A549 (cell line): ENCODE data around the gene GPR21. TPM values are rescaled to one million over a fixed set of nuclear protein-coding genes. Genes with fewer than 3 reads are reported as not detected.

ENCODE experiments used
- ATAC-seq, 2 experiments: fragments of 200-7000 bp in 1 of 2; fragments of >200 bp in 1 of 2; cut with Nextera tagmentation in 1 of 2; cut with Tn5 transposase in 1 of 2; 3 replicates each; pipeline versions ENCODE4 v1.8.0 to v1.9.1; 2018 to 2020; ENCODE audit warnings: mild to moderate bottlenecking in 1 of 2, moderate library complexity in 1 of 2
- CTCF ChIA-PET: fragments of 300-600 bp; sonication (Branson Sonifier 250); formaldehyde crosslinking; extraction: SDS; loops from one replicate; lab custom pipeline; 2021; ENCODE audit warnings: antibody characterized with exemption, inconsistent platforms; lab: Yijun Ruan, JAX
- POLR2A ChIA-PET: fragments of 350-600 bp; formaldehyde crosslinking; extraction: SDS; loops from one replicate; lab custom pipeline; 2021; ENCODE audit warnings: antibody characterized with exemption, inconsistent platforms; lab: Yijun Ruan, JAX
- DNase-seq, 2 experiments: peaks; one replicate each; pipeline versions ENCODE4 v3.0.0 to v3.0.0-alpha.2; 2011 to 2016; ENCODE audit warnings: low read depth in 1 of 2, low spot score in 1 of 2
- FAIRE-seq: peaks from 2 replicates; lab custom pipeline; 2011; peaks lifted over from hg19 to GRCh38; lab: Jason Lieb, UNC
- H3K27ac ChIP-seq, 2 experiments: fragments of >200 bp; sonication (Bioruptor Twin); formaldehyde crosslinking; 3 replicates each; pipeline ENCODE4 v1.5.1; 2016 to 2017
- H3K4me1 ChIP-seq: fragments of >200 bp; sonication (Bioruptor Twin); formaldehyde crosslinking; 3 replicates; pipeline ENCODE4 v1.6.1; 2016
- H3K4me2 ChIP-seq: fragments of >200 bp; sonication (Bioruptor Twin); formaldehyde crosslinking; 3 replicates; pipeline ENCODE4 v1.6.1; 2016
- H3K4me3 ChIP-seq: fragments of >200 bp; sonication (Bioruptor Twin); formaldehyde crosslinking; 3 replicates; pipeline ENCODE4 v1.5.1; 2016
- H3K9me3 ChIP-seq: fragments of >200 bp; sonication (Bioruptor Twin); formaldehyde crosslinking; 3 replicates; pipeline ENCODE4 v1.6.1; 2016
- ATOH8 ChIP-seq: fragments of 250-450 bp; sonication (Bioruptor Pico); IDR thresholded peaks from 2 replicates; pipeline ENCODE4 v1.5.0; 2020; ENCODE audit warnings: low read depth, mild to moderate bottlenecking, moderate library complexity
- CBX2 ChIP-seq: fragments of 200-600 bp; sonication (generic); IDR thresholded peaks from 2 replicates; pipeline ENCODE4 v1.6.1; 2016; ENCODE audit warnings: low read depth, mild to moderate bottlenecking, borderline replicate concordance
- E2F6 ChIP-seq: IDR thresholded peaks from 2 replicates; pipeline ENCODE4 v1.6.1; 2012; ENCODE audit warnings: low read depth, borderline replicate concordance
- ELK1 ChIP-seq: fragments of 150-350 bp; IDR thresholded peaks from 2 replicates; pipeline ENCODE4 v1.6.1; 2014; ENCODE audit warnings: low read depth, mild to moderate bottlenecking, low read length
- EP300 ChIP-seq, 2 experiments: fragments of >200 bp; sonication (Bioruptor Twin); formaldehyde crosslinking; IDR thresholded peaks; 2 replicates in 1 of 2; 3 replicates in 1 of 2; pipeline ENCODE4 v1.6.1; 2016 to 2017
- ESRRA ChIP-seq: fragments of 150-350 bp; IDR thresholded peaks from 2 replicates; pipeline ENCODE4 v1.6.1; 2014; ENCODE audit warnings: mild to moderate bottlenecking, low read length, borderline replicate concordance
- FOSB ChIP-seq: fragments of 250-450 bp; sonication (Bioruptor Pico); IDR thresholded peaks from 2 replicates; pipeline ENCODE4 v1.5.0; 2020; ENCODE audit warnings: mild to moderate bottlenecking, moderate library complexity
- HEYL ChIP-seq: fragments of 250-450 bp; sonication (Bioruptor Pico); IDR thresholded peaks from 2 replicates; pipeline ENCODE4 v1.8.0; 2021; ENCODE audit warnings: mild to moderate bottlenecking, moderate library complexity
- JUNB ChIP-seq: fragments of >200 bp; sonication (Bioruptor Twin); formaldehyde crosslinking; IDR thresholded peaks from 2 replicates; pipeline ENCODE4 v1.6.1; 2016
- KDM1A ChIP-seq: fragments of 200-600 bp; sonication (generic); IDR thresholded peaks from 2 replicates; pipeline ENCODE4 v1.6.1; 2016; ENCODE audit warnings: low read depth, mild to moderate bottlenecking
- KDM5A ChIP-seq: fragments of 200-600 bp; sonication (generic); IDR thresholded peaks from 2 replicates; pipeline ENCODE4 v1.6.1; 2016; ENCODE audit warnings: antibody characterized with exemption, mild to moderate bottlenecking
- MAFK ChIP-seq: fragments of 450-650 bp; IDR thresholded peaks from 2 replicates; pipeline ENCODE4 v1.6.1; 2014; ENCODE audit not compliant: partially characterized antibody
- MAZ ChIP-seq: fragments of 150-350 bp; IDR thresholded peaks from 2 replicates; pipeline ENCODE4 v1.6.1; 2014; ENCODE audit warnings: antibody characterized with exemption, low read depth, low read length, borderline replicate concordance
- MYC ChIP-seq: IDR thresholded peaks from 2 replicates; pipeline ENCODE4 v1.6.1; 2012; ENCODE audit warnings: mild to moderate bottlenecking, inconsistent platforms, low read length, improper control_type of control experiment, borderline replicate concordance
- NFE2L2 ChIP-seq: fragments of 150-350 bp; conservative IDR thresholded peaks from 2 replicates; pipeline ENCODE4 v1.6.1; 2014; ENCODE audit warnings: low read length
- NPAS2 ChIP-seq: fragments of 250-450 bp; sonication (Bioruptor Pico); IDR thresholded peaks from 2 replicates; pipeline ENCODE4 v1.8.0; 2022; ENCODE audit warnings: mild to moderate bottlenecking, moderate library complexity, borderline replicate concordance
- NR3C1 ChIP-seq: fragments of >200 bp; sonication (Bioruptor Twin); formaldehyde crosslinking; IDR thresholded peaks from 3 replicates; pipeline ENCODE4 v1.6.1; 2017
- POLR2A ChIP-seq: IDR thresholded peaks from 2 replicates; pipeline ENCODE4 v1.6.1; 2012; ENCODE audit warnings: mild to moderate bottlenecking, low read length
- RNF2 ChIP-seq: fragments of 200-600 bp; sonication (generic); IDR thresholded peaks from 2 replicates; pipeline ENCODE4 v1.6.1; 2016; ENCODE audit warnings: low read depth, mild to moderate bottlenecking, antibody characterized with exemption, moderate library complexity, borderline replicate concordance
- SMC3 ChIP-seq: fragments of >200 bp; sonication (Bioruptor Twin); formaldehyde crosslinking; IDR thresholded peaks from 3 replicates; pipeline ENCODE4 v1.6.1; 2018; ENCODE audit warnings: inconsistent platforms
- TFCP2L1 ChIP-seq: fragments of 250-450 bp; sonication (Bioruptor Pico); IDR thresholded peaks from 2 replicates; pipeline ENCODE4 v1.5.0; 2021; ENCODE audit warnings: mild to moderate bottlenecking
- TP53 ChIP-seq: fragments of 250-450 bp; sonication (Bioruptor Pico); IDR thresholded peaks from 2 replicates; pipeline ENCODE4 v1.5.0; 2021; ENCODE audit warnings: mild to moderate bottlenecking, moderate library complexity
- ZFP36 ChIP-seq: fragments of 450-650 bp; IDR thresholded peaks from 2 replicates; pipeline ENCODE4 v1.6.1; 2014; ENCODE audit warnings: borderline replicate concordance; ENCODE audit not compliant: partially characterized antibody
- WGBS: methylation state at CpG from one replicate; pipeline ENCODE4 v1.1.6; 2017; ENCODE audit errors: missing lambda C conversion rate; 5-methylcytosine and 5-hydroxymethylcytosine counted together
- polyA plus RNA-seq, 4 experiments: library from polyadenylated mRNA; depleted of rRNA in 3 of 4; stranded (reverse); fragments of >200 nt; fragmentation: RNase III in 1 of 4; extraction: RNeasy Plus Mini Kit Qiagen cat#74134 plus additional on column Dnase treatment in 1 of 4; gene quantifications; 2 replicates in 3 of 4; 3 replicates in 1 of 4; pipeline ENCODE4 v1.2.3, GENCODE V29; 2011 to 2017

The GPR21 gene
- polyA plus RNA-seq, 2 of the 4 experiments (the other 2 are of a cell fraction), result 0.13 TPM; not detected in 1

GRCh38 chr9:123073991-123074422 lies 40.5 kb downstream of the GPR21 start:
- POLR2A ChIA-PET, result no interaction called here
- no peaks in the 10 kb centered on the region for H3K4me1 ChIP-seq
- H3K4me3 ChIP-seq, result no peak overlapping the region
- CTCF ChIA-PET, result interaction anchor here (0.8 to 6.8 kb wide), 4 partner anchors 7 to 276 kb away, joined by 3 to 47 read pairs (median 4); no protein-coding TSS in a partner anchor
- no peak for FAIRE-seq
- WGBS, result 97% methylated on average over 1 of the region's 1 CpG
- ATAC-seq, result no peak
- no peak for DNase-seq
- no peaks in the 10 kb centered on the region for H3K9me3 ChIP-seq
- no peak overlapping the region for H3K27ac ChIP-seq
- H3K4me2 ChIP-seq, result no peak overlapping the region
- TF ChIP-seq TP53 (no peak), ELK1 (no peak), EP300 (IDR thresholded peaks at IDR 0.05) (no peak), KDM1A (no peak), ZFP36 (no peak), ATOH8 (no peak), MAFK (no peak), SMC3 (no peak), NR3C1 (no peak), MAZ (no peak), MYC (no peak), JUNB (no peak)

GRCh38 chr9:123074628-123075027 lies 41.2 kb downstream of the GPR21 start:
- Histone ChIP-seq H3K9me3 (no peaks in the 10 kb centered on the region), H3K27ac (no peak overlapping the region), H3K4me1 (no peaks in the 10 kb centered on the region)
- no peak for ATAC-seq
- no peak for FAIRE-seq
- TF ChIP-seq TFCP2L1, result no peak
- TF ChIP-seq RNF2, result no peak
- TF ChIP-seq CBX2, result no peak
- TF ChIP-seq, all 56 proteins: peak for 0
- WGBS, result 94% methylated on average over 3 of the region's 3 CpGs
- H3K4me3 ChIP-seq, result no peak overlapping the region
- CTCF ChIA-PET, result interaction anchor here (6.8 kb wide), 1 partner anchor 275 kb away, joined by 47 read pairs; no protein-coding TSS in a partner anchor
- no peak for DNase-seq
- no peak overlapping the region for H3K4me2 ChIP-seq
- POLR2A ChIA-PET, result no interaction called here

- ATAC-seq, result no peak
- TF ChIP-seq E2F6 (no peak), HEYL (CRISPR knock-in tag) (no peak), ATOH8 (no peak), POLR2A (no peak), NFE2L2 (no peak), NPAS2 (no peak), ESRRA (no peak), ZFP36 (no peak), FOSB (CRISPR knock-in tag) (no peak), ELK1 (no peak), EP300 (IDR thresholded peaks at IDR 0.05) (no peak), KDM5A (no peak), MYC (no peak)
- CTCF ChIA-PET, result interaction anchor here (0.9 to 4.9 kb wide), 13 partner anchors 9 to 357 kb away, joined by 3 to 120 read pairs (median 12); no protein-coding TSS in a partner anchor
- Histone ChIP-seq H3K4me1 (no peaks in the 10 kb centered on the region), H3K9me3 (no peaks in the 10 kb centered on the region), H3K4me2 (no peak overlapping the region), H3K4me3 (no peak overlapping the region), H3K27ac (no peak overlapping the region)
- DNase-seq, result no peak
- POLR2A ChIA-PET, result no interaction called here
- no peak for FAIRE-seq
- WGBS, result 90% methylated on average over 3 of the region's 3 CpGs
Observed at GRCh38 chr9:123080444-123080843, 47.0 kb downstream of the GPR21 start.
